SH-SY5Y (cell line): ENCODE results near the gene KIAA2012.

Experiments used
- GATA2 ChIP-seq: IDR thresholded peaks from 2 replicates; pipeline ENCODE4 v1.6.1; 2011; ENCODE audit warnings: mild to moderate bottlenecking, low read depth, low read length
- GATA3 ChIP-seq: IDR thresholded peaks from 2 replicates; pipeline ENCODE4 v1.6.1; 2011; ENCODE audit warnings: low read depth, mild to moderate bottlenecking, low read length, moderate library complexity

- no peak for TF ChIP-seq GATA2
- TF ChIP-seq GATA3, result no peak
These were observed 29.5 kb downstream of the KIAA2012 start for GRCh38 chr2:202102425-202103000.
